GM12874 (cell line): Measurements from ENCODE around the gene PRKAG1.

ENCODE experiments used
- TF ChIP-seq, protein P1 (sequence below): IDR thresholded peaks from 2 replicates; pipeline ENCODE4 v1.5.1; 2011; ENCODE audit warnings: low read depth, mild to moderate bottlenecking, control low read depth, low read length, moderate library complexity; ENCODE audit not compliant: insufficient read depth

Gene PRKAG1

DNA sequence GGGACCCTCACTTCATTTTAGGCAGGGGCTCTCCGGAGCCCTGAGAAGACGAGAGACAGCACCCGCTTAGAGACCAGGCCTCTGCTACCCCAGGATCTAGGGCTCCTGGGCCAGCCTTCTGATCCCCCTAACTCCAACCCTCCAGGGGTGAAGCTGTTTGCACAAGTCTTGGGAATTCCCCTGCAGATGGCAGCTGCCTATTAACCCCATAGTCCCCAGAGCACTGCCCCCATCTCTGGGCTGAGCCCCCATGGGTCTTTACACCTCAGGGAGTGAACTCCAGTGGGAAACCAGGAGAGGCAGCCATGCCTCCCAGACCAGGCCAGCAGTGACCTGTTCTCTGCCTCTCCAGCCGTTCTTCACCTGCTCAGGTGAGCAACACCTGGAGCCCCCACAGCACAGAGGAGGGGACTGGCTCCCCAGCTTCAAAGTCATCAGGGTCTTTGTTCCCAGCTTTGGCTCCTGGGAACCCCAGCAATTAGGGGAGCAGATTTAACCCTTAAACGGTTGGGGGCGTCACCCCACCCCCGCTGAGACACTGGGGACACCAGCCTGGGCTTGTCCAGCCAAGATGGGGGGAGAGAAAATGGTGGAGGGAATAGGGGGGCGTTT, 49.3 kb downstream of the PRKAG1 start:
- TF ChIP-seq, protein P1, sequence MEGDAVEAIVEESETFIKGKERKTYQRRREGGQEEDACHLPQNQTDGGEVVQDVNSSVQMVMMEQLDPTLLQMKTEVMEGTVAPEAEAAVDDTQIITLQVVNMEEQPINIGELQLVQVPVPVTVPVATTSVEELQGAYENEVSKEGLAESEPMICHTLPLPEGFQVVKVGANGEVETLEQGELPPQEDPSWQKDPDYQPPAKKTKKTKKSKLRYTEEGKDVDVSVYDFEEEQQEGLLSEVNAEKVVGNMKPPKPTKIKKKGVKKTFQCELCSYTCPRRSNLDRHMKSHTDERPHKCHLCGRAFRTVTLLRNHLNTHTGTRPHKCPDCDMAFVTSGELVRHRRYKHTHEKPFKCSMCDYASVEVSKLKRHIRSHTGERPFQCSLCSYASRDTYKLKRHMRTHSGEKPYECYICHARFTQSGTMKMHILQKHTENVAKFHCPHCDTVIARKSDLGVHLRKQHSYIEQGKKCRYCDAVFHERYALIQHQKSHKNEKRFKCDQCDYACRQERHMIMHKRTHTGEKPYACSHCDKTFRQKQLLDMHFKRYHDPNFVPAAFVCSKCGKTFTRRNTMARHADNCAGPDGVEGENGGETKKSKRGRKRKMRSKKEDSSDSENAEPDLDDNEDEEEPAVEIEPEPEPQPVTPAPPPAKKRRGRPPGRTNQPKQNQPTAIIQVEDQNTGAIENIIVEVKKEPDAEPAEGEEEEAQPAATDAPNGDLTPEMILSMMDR: no peak

DNA sequence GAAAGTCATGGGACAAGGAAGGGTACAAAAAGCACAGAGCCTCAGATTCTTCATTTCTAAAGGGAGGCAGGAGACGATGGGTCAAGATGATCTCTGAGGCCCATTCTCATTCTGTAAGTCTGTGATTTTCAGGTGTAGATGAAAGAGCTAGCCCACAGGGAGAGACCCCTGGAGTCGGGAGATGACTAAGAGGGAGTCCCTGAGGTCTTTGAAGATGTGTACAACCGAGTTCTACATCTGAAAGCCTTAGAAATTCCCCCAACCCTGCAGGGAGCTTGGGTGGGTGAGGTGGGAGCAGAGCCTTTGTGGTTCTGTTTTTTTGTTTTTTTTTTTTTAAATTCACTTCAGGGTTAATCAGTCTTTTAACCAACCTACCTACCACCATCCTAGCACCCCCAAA, 50.1 kb downstream of the PRKAG1 start:
- TF ChIP-seq, protein P1: no peak

GRCh38 chr12:48967991-48968390, 50.6 kb downstream of the PRKAG1 start:
- TF ChIP-seq, protein P1: no peak

GRCh38 chr12:48966177-48966895, 52.2 kb downstream of the PRKAG1 start:
- TF ChIP-seq, protein P1: no peak

GRCh38 chr12:48965298-48965838, 53.2 kb downstream of the PRKAG1 start:
- TF ChIP-seq, protein P1: no peak

DNA sequence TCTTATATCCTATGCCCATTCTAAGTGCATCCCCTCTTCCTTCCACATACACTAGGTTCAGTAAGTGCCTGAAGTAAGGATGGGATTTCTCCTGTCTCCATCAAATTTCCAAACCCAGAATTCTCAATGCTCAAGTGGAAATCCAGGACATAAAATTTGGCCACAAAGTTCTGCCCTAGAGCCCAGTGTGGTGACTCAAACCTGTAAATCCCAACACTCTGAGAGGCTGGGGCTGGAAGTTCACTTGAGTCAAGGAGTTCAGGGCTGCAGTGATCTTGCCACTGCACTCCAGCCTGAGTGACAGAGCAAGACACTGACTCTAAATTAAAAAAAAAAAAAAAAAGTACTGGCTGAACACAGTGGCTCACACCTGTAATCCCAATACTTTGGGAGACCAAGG, 56.8 kb downstream of the PRKAG1 start:
- TF ChIP-seq, protein P1: no peak

- TF ChIP-seq, protein P1: no peak
Observed at GRCh38 chr12:48961331-48961730, 57.2 kb downstream of the PRKAG1 start.
